HCT116 (cell line): Measurements from ENCODE around the gene PREX1. TPM values are rescaled to one million over a fixed set of nuclear protein-coding genes. Genes with fewer than 3 reads are reported as not detected.

Experiments used
- ATAC-seq: fragments of 200-7000 bp; cut with Tn5 transposase; 2 replicates; pipeline ENCODE4 v1.9.1; 2020; ENCODE audit warnings: mild to moderate bottlenecking, moderate library complexity
- BruUV-seq: library from RNA; stranded (reverse); fragments of 400-500 nt; replicated peaks from 2 replicates; lab custom pipeline; 2021; lab: Mats Ljungman, UMichigan
- CTCF ChIA-PET: fragments of 300-600 bp; sonication (Branson Sonifier 250); formaldehyde crosslinking; loops from one replicate; lab custom pipeline; 2021; ENCODE audit warnings: antibody characterized with exemption; lab: Charles Lee
- POLR2A ChIA-PET: fragments of 300-600, 350-600 bp; sonication (Branson Sonifier 250); formaldehyde crosslinking; loops from one replicate; lab custom pipeline; 2021; ENCODE audit warnings: antibody characterized with exemption; lab: Charles Lee
- RAD21 ChIA-PET, 2 experiments: fragments of 300-600 bp; sonication (Branson Sonifier 250); formaldehyde crosslinking; loops; one replicate each; lab custom pipeline; 2023; ENCODE audit warnings: low total read pairs in 2 of 2; ENCODE audit not compliant: uncharacterized antibody in 2 of 2, unreplicated experiment in 2 of 2, low non-redundant PET in 1 of 2; lab: Charles Lee
- DNase-seq: peaks from one replicate; pipeline ENCODE4 v3.0.0-alpha.2; 2010; ENCODE audit warnings: low read depth, low spot score
- H2AFZ ChIP-seq: fragments of 200-600 bp; shearing (Covaris generic), sonication (generic); 2 replicates; pipeline ENCODE4 v1.6.1; 2017; ENCODE audit warnings: low read depth, mixed run types, mixed read lengths, antibody characterized with exemption, low read length; ENCODE audit not compliant: poor library complexity, severe bottlenecking
- H3K27ac ChIP-seq: 2 replicates; pipeline ENCODE4 v1.5.1; 2012; ENCODE audit warnings: low read depth, low read length
- H3K27me3 ChIP-seq: fragments of 200-600 bp; sonication (generic); 2 replicates; pipeline ENCODE4 v1.6.1; 2016; ENCODE audit warnings: mixed run types, low read length, mixed read lengths; ENCODE audit not compliant: insufficient read depth
- H3K36me3 ChIP-seq, 2 experiments: fragments of 200-500 bp in 1 of 2; fragments of 200-600 bp in 1 of 2; sonication (Bioruptor generic) in 1 of 2; sonication (generic) in 1 of 2; 2 replicates each; pipeline versions ENCODE4 v1.5.1 to v1.6.1; 2014 to 2016; ENCODE audit warnings: low read length in 2 of 2, inconsistent platforms in 1 of 2, mixed read lengths in 1 of 2, mixed run types in 1 of 2; ENCODE audit not compliant: insufficient read depth in 2 of 2, control insufficient read depth in 1 of 2
- H3K4me1 ChIP-seq, 2 experiments: fragments of 200-600 bp in 1 of 2; sonication (generic) in 1 of 2; 2 replicates each; pipeline versions ENCODE4 v1.5.1 to v1.6.1; 2012 to 2017; ENCODE audit warnings: low read length in 2 of 2, inconsistent platforms in 1 of 2, mild to moderate bottlenecking in 1 of 2, mixed read lengths in 1 of 2, mixed run types in 1 of 2, moderate library complexity in 1 of 2; ENCODE audit not compliant: insufficient read depth in 2 of 2, control insufficient read depth in 1 of 2
- H3K4me2 ChIP-seq: fragments of 200-600 bp; sonication (generic); 2 replicates; pipeline ENCODE4 v1.6.1; 2017; ENCODE audit warnings: mixed run types, low read length, mixed read lengths
- H3K4me3 ChIP-seq, 2 experiments: fragments of 200-600 bp in 1 of 2; sonication (generic) in 1 of 2; replicated peaks in 1 of 2; 2 replicates each; pipeline ENCODE4 v1.5.1; 2011 to 2016; ENCODE audit warnings: low read length in 2 of 2, control low read depth in 1 of 2, low read depth in 1 of 2, mild to moderate bottlenecking in 1 of 2, mixed read lengths in 1 of 2, mixed run types in 1 of 2
- H3K79me2 ChIP-seq: fragments of 200-600 bp; sonication (generic); 2 replicates; pipeline ENCODE4 v1.6.1; 2017; ENCODE audit warnings: mild to moderate bottlenecking, mixed run types, low read length, moderate library complexity, mixed read lengths; ENCODE audit not compliant: insufficient read depth
- H3K9ac ChIP-seq: fragments of 200-600 bp; sonication (generic); 2 replicates; pipeline ENCODE4 v1.6.1; 2016; ENCODE audit warnings: low read length, mixed read lengths
- H3K9me2 ChIP-seq: fragments of 200-600 bp; sonication (generic), shearing (Covaris generic); 2 replicates; pipeline ENCODE4 v1.6.1; 2017; ENCODE audit warnings: mixed run types, mild to moderate bottlenecking, moderate library complexity; ENCODE audit not compliant: insufficient read depth
- H3K9me3 ChIP-seq, 2 experiments: fragments of 200-500 bp in 1 of 2; fragments of 200-600 bp in 1 of 2; sonication (Bioruptor generic) in 1 of 2; sonication (generic) in 1 of 2; 2 replicates each; pipeline ENCODE4 v1.6.1; 2014 to 2017; ENCODE audit warnings: low read length in 2 of 2, mixed read lengths in 2 of 2, inconsistent platforms in 1 of 2, low read depth in 1 of 2, mild to moderate bottlenecking in 1 of 2, mixed run types in 1 of 2, moderate library complexity in 1 of 2; ENCODE audit not compliant: control insufficient read depth in 1 of 2, insufficient read depth in 1 of 2
- H4K20me1 ChIP-seq: fragments of 200-600 bp; sonication (generic), shearing (Covaris generic); 2 replicates; pipeline ENCODE4 v1.6.1; 2017; ENCODE audit warnings: mixed run types, mild to moderate bottlenecking, moderate library complexity; ENCODE audit not compliant: insufficient read depth
- CEBPB ChIP-seq: IDR thresholded peaks from 2 replicates; pipeline ENCODE4 v1.6.1; 2012; ENCODE audit warnings: low read depth
- CTCF ChIP-seq, 3 experiments: fragments of 200-600 bp in 1 of 3; sonication (generic) in 1 of 3; IDR thresholded peaks in 2 of 3; conservative IDR thresholded peaks in 1 of 3; 2 replicates each; pipeline ENCODE4 v1.5.1; 2012 to 2017; ENCODE audit warnings: low read depth in 2 of 3, low read length in 2 of 3, antibody characterized with exemption in 1 of 3, borderline replicate concordance in 1 of 3, control low read depth in 1 of 3, mild to moderate bottlenecking in 1 of 3, mixed read lengths in 1 of 3, mixed run types in 1 of 3, moderate library complexity in 1 of 3; ENCODE audit not compliant: insufficient read depth in 1 of 3
- EGR1 ChIP-seq: IDR thresholded peaks from 2 replicates; pipeline ENCODE4 v1.6.1; 2012; ENCODE audit warnings: low read depth
- EZH2 ChIP-seq: fragments of 200-600 bp; sonication (generic); IDR thresholded peaks from 2 replicates; pipeline ENCODE4 v1.6.1; 2017; ENCODE audit warnings: antibody characterized with exemption, mixed run types
- FOSL1 ChIP-seq: IDR thresholded peaks from 2 replicates; pipeline ENCODE4 v1.6.1; 2012; ENCODE audit warnings: low read depth
- JUND ChIP-seq: IDR thresholded peaks from 2 replicates; pipeline ENCODE4 v1.6.1; 2012
- SIN3A ChIP-seq: IDR thresholded peaks from 2 replicates; pipeline ENCODE4 v1.6.1; 2012; ENCODE audit warnings: low read depth
- SRF ChIP-seq: IDR thresholded peaks from 2 replicates; pipeline ENCODE4 v1.6.1; 2012; ENCODE audit warnings: low read depth
- TCF7L2 ChIP-seq: IDR thresholded peaks from 2 replicates; pipeline ENCODE4 v1.7.0; 2011; ENCODE audit warnings: borderline replicate concordance, inconsistent platforms; ENCODE audit not compliant: insufficient read depth, insufficient read length; ENCODE audit errors: extremely low read depth
- YY1 ChIP-seq: IDR thresholded peaks from 2 replicates; pipeline ENCODE4 v1.6.1; 2011; ENCODE audit warnings: low read length, low read depth, moderate library complexity, mild to moderate bottlenecking; ENCODE audit not compliant: insufficient replicate concordance; ENCODE audit errors: extremely low read depth
- ZFX ChIP-seq: fragments of 450-650 bp; IDR thresholded peaks from 2 replicates; pipeline ENCODE4 v1.6.1; 2017
- ZNF274 ChIP-seq: fragments of 200-500 bp; sonication (Bioruptor generic); IDR thresholded peaks from 2 replicates; pipeline ENCODE4 v1.6.1; 2014; ENCODE audit warnings: mild to moderate bottlenecking, low read depth, low read length, inconsistent platforms
- intact Hi-C: fragments of 100-400 bp; cut with micrococcal nuclease; formaldehyde crosslinking; loops from 2 replicates; pipeline ENCODE4 v1.10.0; 2022
- total RNA-seq: library from RNA; stranded (reverse); gene quantifications from one replicate; pipeline ENCODE4 v1.2.1, GENCODE V29; 2021; ENCODE audit not compliant: unreplicated experiment
- TF ChIP-seq, protein P1 (sequence below): IDR thresholded peaks from 2 replicates; pipeline ENCODE4 v1.6.1; 2012
- TF ChIP-seq, protein P2 (sequence below): IDR thresholded peaks from 2 replicates; pipeline ENCODE4 v1.6.1; 2012; ENCODE audit warnings: low read depth
- TF ChIP-seq, protein P3 (sequence below): IDR thresholded peaks from 2 replicates; pipeline ENCODE4 v1.6.1; 2012

Gene PREX1
- total RNA-seq, 1 experiment from 2014 or later = 6.1 TPM

DNA sequence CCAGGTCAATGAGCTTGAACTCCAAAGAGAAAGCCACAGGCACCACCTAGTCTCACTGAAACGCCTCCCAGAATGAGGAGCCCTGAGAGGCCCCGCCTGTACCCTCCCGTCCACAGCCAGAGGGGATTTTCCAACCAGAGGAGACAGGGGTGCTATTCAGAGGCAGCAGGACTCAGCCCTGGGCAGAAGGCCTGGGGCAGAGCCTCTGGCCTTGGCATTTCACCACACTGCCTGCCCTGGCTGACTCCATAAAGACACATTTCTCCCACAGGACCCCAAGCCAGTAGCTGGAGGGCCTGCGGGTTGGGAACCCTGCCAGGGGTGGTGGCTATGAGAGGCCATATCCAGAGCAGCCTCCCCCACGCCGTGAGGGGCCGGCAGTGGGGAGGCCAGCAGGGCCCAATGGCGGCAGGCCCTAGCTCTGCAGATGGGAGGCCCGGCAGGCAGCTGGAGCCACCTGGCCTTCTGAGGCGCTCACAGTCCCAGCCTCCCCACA lies 159.3 kb downstream of the PREX1 start:
- DNase-seq (no peak), ATAC-seq (no peak)
- Histone ChIP-seq H3K9me2 (no peaks in the 10 kb centered on the region), H3K9ac (no peak overlapping the region), H3K27me3 (no peaks in the 10 kb centered on the region), H2AFZ (no peak overlapping the region)
- RAD21 ChIA-PET = no interaction called here
- no peak for TF ChIP-seq ZFX
- no peak for TF ChIP-seq SRF
- TF ChIP-seq FOSL1 = no peak
- no peak for TF ChIP-seq TCF7L2
- no peak for TF ChIP-seq ZNF274
- no peak for TF ChIP-seq CEBPB
- no peak for TF ChIP-seq SIN3A
- no peak for TF ChIP-seq YY1
- TF ChIP-seq EGR1 = no peak
- no peak for TF ChIP-seq CTCF (IDR thresholded peaks at IDR 0.05 in 2 of 3, conservative IDR thresholded peaks at IDR 0.05 in 1 of 3; ENCODE audit: borderline replicate concordance in 1 of 3, insufficient read depth in 1 of 3, low read depth in 2 of 3, low read length in 2 of 3)
- TF ChIP-seq, protein P1, sequence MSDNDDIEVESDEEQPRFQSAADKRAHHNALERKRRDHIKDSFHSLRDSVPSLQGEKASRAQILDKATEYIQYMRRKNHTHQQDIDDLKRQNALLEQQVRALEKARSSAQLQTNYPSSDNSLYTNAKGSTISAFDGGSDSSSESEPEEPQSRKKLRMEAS = no peak
- TF ChIP-seq, protein P2, sequence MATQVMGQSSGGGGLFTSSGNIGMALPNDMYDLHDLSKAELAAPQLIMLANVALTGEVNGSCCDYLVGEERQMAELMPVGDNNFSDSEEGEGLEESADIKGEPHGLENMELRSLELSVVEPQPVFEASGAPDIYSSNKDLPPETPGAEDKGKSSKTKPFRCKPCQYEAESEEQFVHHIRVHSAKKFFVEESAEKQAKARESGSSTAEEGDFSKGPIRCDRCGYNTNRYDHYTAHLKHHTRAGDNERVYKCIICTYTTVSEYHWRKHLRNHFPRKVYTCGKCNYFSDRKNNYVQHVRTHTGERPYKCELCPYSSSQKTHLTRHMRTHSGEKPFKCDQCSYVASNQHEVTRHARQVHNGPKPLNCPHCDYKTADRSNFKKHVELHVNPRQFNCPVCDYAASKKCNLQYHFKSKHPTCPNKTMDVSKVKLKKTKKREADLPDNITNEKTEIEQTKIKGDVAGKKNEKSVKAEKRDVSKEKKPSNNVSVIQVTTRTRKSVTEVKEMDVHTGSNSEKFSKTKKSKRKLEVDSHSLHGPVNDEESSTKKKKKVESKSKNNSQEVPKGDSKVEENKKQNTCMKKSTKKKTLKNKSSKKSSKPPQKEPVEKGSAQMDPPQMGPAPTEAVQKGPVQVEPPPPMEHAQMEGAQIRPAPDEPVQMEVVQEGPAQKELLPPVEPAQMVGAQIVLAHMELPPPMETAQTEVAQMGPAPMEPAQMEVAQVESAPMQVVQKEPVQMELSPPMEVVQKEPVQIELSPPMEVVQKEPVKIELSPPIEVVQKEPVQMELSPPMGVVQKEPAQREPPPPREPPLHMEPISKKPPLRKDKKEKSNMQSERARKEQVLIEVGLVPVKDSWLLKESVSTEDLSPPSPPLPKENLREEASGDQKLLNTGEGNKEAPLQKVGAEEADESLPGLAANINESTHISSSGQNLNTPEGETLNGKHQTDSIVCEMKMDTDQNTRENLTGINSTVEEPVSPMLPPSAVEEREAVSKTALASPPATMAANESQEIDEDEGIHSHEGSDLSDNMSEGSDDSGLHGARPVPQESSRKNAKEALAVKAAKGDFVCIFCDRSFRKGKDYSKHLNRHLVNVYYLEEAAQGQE = no peak
- TF ChIP-seq, protein P3, sequence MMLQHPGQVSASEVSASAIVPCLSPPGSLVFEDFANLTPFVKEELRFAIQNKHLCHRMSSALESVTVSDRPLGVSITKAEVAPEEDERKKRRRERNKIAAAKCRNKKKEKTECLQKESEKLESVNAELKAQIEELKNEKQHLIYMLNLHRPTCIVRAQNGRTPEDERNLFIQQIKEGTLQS = no peak
- no peak for TF ChIP-seq JUND
- TF ChIP-seq EZH2 = no peak
- TF ChIP-seq, all 23 proteins: peak for 0
- Histone ChIP-seq H3K9me3 (no peaks in the 10 kb centered on the region), H3K36me3 (no peaks in the 10 kb centered on the region), H3K79me2 (no peaks in the 10 kb centered on the region), H3K27ac (no peak overlapping the region), H3K4me2 (no peak overlapping the region), H3K4me1 (no peaks in the 10 kb centered on the region), H3K4me3 (no peak overlapping the region), H4K20me1 (no peaks in the 10 kb centered on the region)
- BruUV-seq = no TSS peak
- intact Hi-C loops = no loop called here
- ChIA-PET POLR2A (no interaction called here), CTCF (no interaction called here)
